ENCODE measurements around the gene CDC45. TPM values are rescaled to one million over a fixed set of nuclear protein-coding genes. Genes with fewer than 3 reads are reported as not detected.
A peak's percentile ranks its signal among the peaks of the same experiment; 100 is the strongest.

The CDC45 gene
- total and polyA plus RNA-seq, 2 of the 13 experiments (the other 11 are each of a cell fraction or from before 2014, with no cell fraction given) = 14.4 to 36.3 TPM

DNA sequence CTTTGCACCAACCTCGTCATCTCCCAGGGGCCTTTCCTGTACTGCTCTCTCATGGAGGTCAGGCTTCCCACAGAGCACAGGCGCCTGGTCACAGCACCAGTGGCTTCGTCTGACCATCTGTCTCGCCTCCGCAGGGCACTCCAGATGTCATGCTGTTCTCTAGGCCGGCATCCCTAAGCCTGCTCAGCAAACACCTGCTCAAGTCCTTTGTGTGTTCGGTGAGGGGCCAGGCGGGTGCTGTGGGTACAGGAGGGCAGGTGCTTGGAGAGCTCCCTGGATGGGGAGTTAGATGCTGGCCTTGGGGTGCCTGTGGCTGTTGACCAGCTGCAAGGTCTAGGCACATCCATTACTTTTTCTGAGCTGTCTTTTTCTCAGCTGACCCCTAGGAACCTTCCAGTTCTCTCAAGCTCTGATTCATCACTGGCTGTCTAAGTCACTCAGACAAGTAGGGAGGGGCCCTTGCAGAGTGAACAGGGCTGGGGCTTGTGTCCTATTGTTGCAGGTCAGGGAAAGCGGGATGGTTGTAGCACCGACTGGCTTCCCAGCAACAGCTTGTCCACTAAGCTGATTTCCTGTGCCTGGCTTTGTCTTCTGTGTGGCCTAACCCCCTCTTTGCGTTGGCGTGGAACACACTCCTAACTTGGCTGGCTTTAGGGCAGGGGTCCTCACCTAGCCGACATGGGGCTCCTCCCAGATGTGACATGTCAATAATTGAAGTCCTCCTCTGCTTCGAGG, 35.3 kb downstream of the CDC45 start (continued):
- TF ChIP-seq ATRX (CRISPR knock-in tag; IDR thresholded peaks at IDR 0.05; ENCODE audit: borderline replicate concordance) = no peak
- TF ChIP-seq NKX3-1 (CRISPR knock-in tag; IDR thresholded peaks at IDR 0.05) = no peak
- TF ChIP-seq, protein P1, sequence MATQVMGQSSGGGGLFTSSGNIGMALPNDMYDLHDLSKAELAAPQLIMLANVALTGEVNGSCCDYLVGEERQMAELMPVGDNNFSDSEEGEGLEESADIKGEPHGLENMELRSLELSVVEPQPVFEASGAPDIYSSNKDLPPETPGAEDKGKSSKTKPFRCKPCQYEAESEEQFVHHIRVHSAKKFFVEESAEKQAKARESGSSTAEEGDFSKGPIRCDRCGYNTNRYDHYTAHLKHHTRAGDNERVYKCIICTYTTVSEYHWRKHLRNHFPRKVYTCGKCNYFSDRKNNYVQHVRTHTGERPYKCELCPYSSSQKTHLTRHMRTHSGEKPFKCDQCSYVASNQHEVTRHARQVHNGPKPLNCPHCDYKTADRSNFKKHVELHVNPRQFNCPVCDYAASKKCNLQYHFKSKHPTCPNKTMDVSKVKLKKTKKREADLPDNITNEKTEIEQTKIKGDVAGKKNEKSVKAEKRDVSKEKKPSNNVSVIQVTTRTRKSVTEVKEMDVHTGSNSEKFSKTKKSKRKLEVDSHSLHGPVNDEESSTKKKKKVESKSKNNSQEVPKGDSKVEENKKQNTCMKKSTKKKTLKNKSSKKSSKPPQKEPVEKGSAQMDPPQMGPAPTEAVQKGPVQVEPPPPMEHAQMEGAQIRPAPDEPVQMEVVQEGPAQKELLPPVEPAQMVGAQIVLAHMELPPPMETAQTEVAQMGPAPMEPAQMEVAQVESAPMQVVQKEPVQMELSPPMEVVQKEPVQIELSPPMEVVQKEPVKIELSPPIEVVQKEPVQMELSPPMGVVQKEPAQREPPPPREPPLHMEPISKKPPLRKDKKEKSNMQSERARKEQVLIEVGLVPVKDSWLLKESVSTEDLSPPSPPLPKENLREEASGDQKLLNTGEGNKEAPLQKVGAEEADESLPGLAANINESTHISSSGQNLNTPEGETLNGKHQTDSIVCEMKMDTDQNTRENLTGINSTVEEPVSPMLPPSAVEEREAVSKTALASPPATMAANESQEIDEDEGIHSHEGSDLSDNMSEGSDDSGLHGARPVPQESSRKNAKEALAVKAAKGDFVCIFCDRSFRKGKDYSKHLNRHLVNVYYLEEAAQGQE (IDR thresholded peaks at IDR 0.05; ENCODE audit: borderline replicate concordance in 1 of 2, low read depth in 1 of 2, low read length in 2 of 2) = no peak

DNA sequence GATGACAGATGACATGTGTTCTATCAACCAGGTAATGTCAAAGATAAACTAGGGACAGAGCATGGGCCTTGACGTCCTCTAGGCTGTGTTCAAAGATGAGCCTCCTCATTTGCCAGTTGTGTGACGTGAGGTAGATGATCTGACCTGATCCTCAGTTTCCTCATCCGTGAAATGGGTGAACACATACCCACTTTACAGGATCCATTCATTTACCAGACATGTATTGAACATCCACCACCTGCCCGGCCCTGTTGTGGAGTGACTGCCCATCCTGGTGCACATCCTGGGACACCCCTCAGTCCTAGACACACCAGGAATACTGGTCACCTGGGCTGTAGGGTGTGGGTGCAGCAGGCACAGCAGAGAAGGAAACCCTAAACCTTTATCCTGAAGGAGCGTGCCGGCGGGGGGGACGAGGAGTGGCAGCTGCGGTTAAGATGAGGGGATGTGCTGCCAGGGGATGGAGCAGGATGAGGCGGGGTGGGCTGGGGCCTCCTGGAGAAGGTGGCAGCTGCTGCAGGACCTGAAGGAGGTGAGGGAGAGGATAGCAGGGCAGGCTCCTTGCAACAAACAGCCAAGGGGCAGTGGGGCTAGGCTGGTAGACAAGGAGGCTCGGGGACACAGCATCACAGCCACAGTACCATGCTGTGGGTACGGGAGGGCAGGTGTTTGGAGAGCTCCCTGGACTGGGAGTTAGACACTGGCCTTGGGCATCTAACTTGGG, 36.1 kb downstream of the CDC45 start:
- Histone ChIP-seq H3K9me3 (ENCODE audit: low read length) (no peaks in the 10 kb centered on the region), H3K27ac (ENCODE audit: extremely low read length, insufficient read depth, low read length) (no peak overlapping the region), H3K27me3 (ENCODE audit: control insufficient read depth in 1 of 2, insufficient read depth in 2 of 2, low read length in 2 of 2) (no peaks in the 10 kb centered on the region), H3K36me3 (replicated peaks in 1 of 2; ENCODE audit: control insufficient read depth in 1 of 2, insufficient read depth in 2 of 2, low read length in 2 of 2) (peaks cover 6 to 34% of the 10 kb centered on the region in 2 experiments; a peak in 3 of 5 replicates), H3K4me3 (replicated peaks in 1 of 3; ENCODE audit: insufficient read depth in 1 of 3, low read depth in 2 of 3, low read length in 3 of 3) (no peak overlapping the region), H2AFZ (ENCODE audit: low read length) (no peak overlapping the region), H3K79me2 (ENCODE audit: insufficient read depth, low read length) (no peaks in the 10 kb centered on the region), H3K4me1 (ENCODE audit: insufficient read depth, low read length) (no peaks in the 10 kb centered on the region), H4K20me1 (ENCODE audit: insufficient read depth, low read length) (no peaks in the 10 kb centered on the region), H3K4me2 (ENCODE audit: low read depth, low read length) (no peak overlapping the region), H3K9ac (ENCODE audit: insufficient read depth, low read depth, low read length) (no peak overlapping the region)
- no peak for FAIRE-seq
- no peak for TF ChIP-seq KDM6A (CRISPR knock-in tag; IDR thresholded peaks at IDR 0.05; ENCODE audit: low read depth)
- TF ChIP-seq FOXJ3 (CRISPR knock-in tag; IDR thresholded peaks at IDR 0.05; ENCODE audit: borderline replicate concordance) = no peak
- TF ChIP-seq, protein P2, sequence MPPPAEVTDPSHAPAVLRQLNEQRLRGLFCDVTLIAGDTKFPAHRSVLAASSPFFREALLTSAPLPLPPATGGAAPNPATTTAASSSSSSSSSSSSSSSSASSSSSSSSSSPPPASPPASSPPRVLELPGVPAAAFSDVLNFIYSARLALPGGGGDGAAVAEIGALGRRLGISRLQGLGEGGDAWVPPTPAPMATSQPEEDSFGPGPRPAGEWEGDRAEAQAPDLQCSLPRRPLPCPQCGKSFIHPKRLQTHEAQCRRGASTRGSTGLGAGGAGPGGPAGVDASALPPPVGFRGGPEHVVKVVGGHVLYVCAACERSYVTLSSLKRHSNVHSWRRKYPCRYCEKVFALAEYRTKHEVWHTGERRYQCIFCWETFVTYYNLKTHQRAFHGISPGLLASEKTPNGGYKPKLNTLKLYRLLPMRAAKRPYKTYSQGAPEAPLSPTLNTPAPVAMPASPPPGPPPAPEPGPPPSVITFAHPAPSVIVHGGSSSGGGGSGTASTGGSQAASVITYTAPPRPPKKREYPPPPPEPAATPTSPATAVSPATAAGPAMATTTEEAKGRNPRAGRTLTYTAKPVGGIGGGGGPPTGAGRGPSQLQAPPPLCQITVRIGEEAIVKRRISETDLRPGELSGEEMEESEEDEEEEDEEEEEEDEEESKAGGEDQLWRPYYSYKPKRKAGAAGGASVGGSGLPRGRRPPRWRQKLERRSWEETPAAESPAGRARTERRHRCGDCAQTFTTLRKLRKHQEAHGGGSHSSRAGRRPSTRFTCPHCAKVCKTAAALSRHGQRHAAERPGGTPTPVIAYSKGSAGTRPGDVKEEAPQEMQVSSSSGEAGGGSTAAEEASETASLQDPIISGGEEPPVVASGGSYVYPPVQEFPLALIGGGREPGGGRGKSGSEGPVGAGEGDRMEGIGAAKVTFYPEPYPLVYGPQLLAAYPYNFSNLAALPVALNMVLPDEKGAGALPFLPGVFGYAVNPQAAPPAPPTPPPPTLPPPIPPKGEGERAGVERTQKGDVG (CRISPR knock-in tag; IDR thresholded peaks at IDR 0.05; ENCODE audit: borderline replicate concordance) = no peak
- peak; percentile 85 for TF ChIP-seq ZNF629 (CRISPR knock-in tag; conservative IDR thresholded peaks at IDR 0.05)
- TF ChIP-seq PRMT3 (CRISPR knock-in tag; IDR thresholded peaks at IDR 0.05; ENCODE audit: borderline replicate concordance, low read depth) = no peak
- no TSS peak for BruUV-seq (replicated peaks)
- intact Hi-C loops (cut with micrococcal nuclease; ENCODE audit: unreplicated experiment) (no loop called here), in situ Hi-C loops (cut with HindIII; ENCODE audit: extremely low pct_ligation_motif_present, low pct_unique_long_range_greater_than_20kb) (no loop called here)
- no peak for ATAC-seq
- 98% methylated on average over 11 of the region's 12 CpGs for WGBS (ENCODE audit: low lambda C conversion rate)
- ChIA-PET CTCF (ENCODE audit: low intra/inter-chr PET ratio, low total read pairs) (no interaction called here), POLR2A (no interaction called here)
- no peak for DNase-seq (ENCODE audit: low spot score)

Measured in HepG2 (cell line).